EL (cell line): ENCODE results near the gene SLC4A3.

Experiments
- DNase-seq: peaks from one replicate; pipeline ENCODE4 v3.0.0-alpha.2; 2016

SLC4A3 gene

GRCh38 chr2:219627103-219628100 is at the start of gene SLC4A3:
Gene SLC4A3, plus strand, starts transcription at chr2:219627630. Its CDS starts 363 bp downstream, at chr2:219627993.
- peak; percentile 50 for DNase-seq

- peak; percentile 19 for DNase-seq
Observed at GRCh38 chr2:219578811-219579613, 48.4 kb upstream of the SLC4A3 start.

- no peak for DNase-seq
Observed at GRCh38 chr2:219581346-219581745, 46.1 kb upstream of the SLC4A3 start.

GRCh38 chr2:219591091-219591490 is 36.3 kb upstream of the SLC4A3 start:
- no peak for DNase-seq

GRCh38 chr2:219592736-219593135 is 34.7 kb upstream of the SLC4A3 start:
- DNase-seq: no peak

GRCh38 chr2:219593154-219593553 is 34.3 kb upstream of the SLC4A3 start:
- DNase-seq: no peak

- peak; percentile 34 for DNase-seq
Observed at GRCh38 chr2:219595256-219595655, 32.2 kb upstream of the SLC4A3 start.

- DNase-seq: no peak
Observed at GRCh38 chr2:219596954-219597551, 30.4 kb upstream of the SLC4A3 start.

- peak; percentile 98 for DNase-seq
Observed at GRCh38 chr2:219597552-219598307, 29.7 kb upstream of the SLC4A3 start, which contains the start of gene STK11IP. Gene STK11IP, plus strand, starts transcription at chr2:219597857. Its CDS starts 263 bp downstream, at chr2:219598120.

GRCh38 chr2:219598308-219599078 is 28.9 kb upstream of the SLC4A3 start:
- DNase-seq: no peak

- DNase-seq: no peak
Observed at GRCh38 chr2:219603771-219604170, 23.7 kb upstream of the SLC4A3 start.

GRCh38 chr2:219605607-219605954 is 21.8 kb upstream of the SLC4A3 start:
- DNase-seq: no peak

GRCh38 chr2:219607931-219608330 is 19.5 kb upstream of the SLC4A3 start:
- DNase-seq: no peak

GRCh38 chr2:219608399-219608964 is 18.9 kb upstream of the SLC4A3 start:
- DNase-seq: no peak

GRCh38 chr2:219609149-219609750 is 18.2 kb upstream of the SLC4A3 start:
- no peak for DNase-seq

GRCh38 chr2:219611306-219611705 is 16.1 kb upstream of the SLC4A3 start:
- DNase-seq: no peak

GRCh38 chr2:219611866-219612576 is 15.4 kb upstream of the SLC4A3 start:
- no peak for DNase-seq

GRCh38 chr2:219612577-219613286 is 14.7 kb upstream of the SLC4A3 start:
- no peak for DNase-seq

GRCh38 chr2:219613461-219614070 is 13.9 kb upstream of the SLC4A3 start:
- DNase-seq: no peak
